ENCODE data around the gene SLC1A1.

Gene SLC1A1

DNA sequence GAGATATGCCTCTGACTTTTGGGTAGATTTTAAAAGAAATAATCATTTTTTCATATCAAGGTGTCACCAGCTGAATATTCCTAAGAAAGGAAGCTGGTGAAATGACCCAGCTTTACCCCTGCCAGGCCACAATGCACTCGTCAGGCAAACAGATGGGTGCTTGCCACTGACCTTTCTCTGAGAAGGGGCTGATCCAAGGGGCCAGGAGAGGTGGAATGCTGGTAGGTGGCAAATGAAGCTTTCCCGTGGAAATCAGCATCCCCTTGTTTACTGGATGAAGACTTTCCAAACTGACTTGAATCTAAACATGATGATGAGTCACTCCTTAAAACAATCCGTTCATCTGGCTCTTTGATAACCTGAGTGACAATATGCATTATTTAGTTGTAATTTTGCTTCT lies 127.5 kb downstream of the SLC1A1 start:
- no peak overlapping the region for H3K27ac ChIP-seq (ENCODE audit: low read depth, low read length)
- H3K4me3 ChIP-seq (ENCODE audit: low read length): no peak overlapping the region
- H3K36me3 ChIP-seq (ENCODE audit: control insufficient read depth, insufficient read depth, low read length): no peaks in the 10 kb centered on the region
- H3K4me1 ChIP-seq (ENCODE audit: control insufficient read depth, insufficient read depth, low read length): no peaks in the 10 kb centered on the region
- no peak overlapping the region for H3K9ac ChIP-seq (ENCODE audit: low read length)
- no peaks in the 10 kb centered on the region for H3K27me3 ChIP-seq (ENCODE audit: control insufficient read depth, insufficient read depth, low read length)

DNA sequence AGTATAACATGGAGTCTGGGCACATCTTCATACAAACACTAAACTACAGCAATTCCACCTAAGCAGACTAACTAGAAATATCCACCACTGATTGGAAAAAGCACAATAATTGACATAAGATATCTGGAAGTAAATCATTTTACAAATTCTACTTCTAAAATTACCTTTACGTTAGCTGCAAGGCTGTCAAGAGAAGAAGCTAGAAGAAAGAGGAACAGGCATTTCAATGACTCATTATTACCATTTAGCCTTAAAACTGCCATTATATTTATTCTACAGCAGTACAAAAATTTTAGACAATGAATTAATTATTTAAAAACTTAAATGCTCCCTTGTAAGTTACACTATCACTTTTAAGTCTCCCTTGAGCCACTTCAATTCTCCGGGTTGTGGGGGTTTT lies 128.4 kb downstream of the SLC1A1 start:
- no peak overlapping the region for H3K27ac ChIP-seq (ENCODE audit: low read depth, low read length)
- no peaks in the 10 kb centered on the region for H3K4me1 ChIP-seq (ENCODE audit: control insufficient read depth, insufficient read depth, low read length)
- no peak overlapping the region for H3K9ac ChIP-seq (ENCODE audit: low read length)
- H3K27me3 ChIP-seq (ENCODE audit: control insufficient read depth, insufficient read depth, low read length): no peaks in the 10 kb centered on the region
- H3K4me3 ChIP-seq (ENCODE audit: low read length): no peak overlapping the region
- no peaks in the 10 kb centered on the region for H3K36me3 ChIP-seq (ENCODE audit: control insufficient read depth, insufficient read depth, low read length)

DNA sequence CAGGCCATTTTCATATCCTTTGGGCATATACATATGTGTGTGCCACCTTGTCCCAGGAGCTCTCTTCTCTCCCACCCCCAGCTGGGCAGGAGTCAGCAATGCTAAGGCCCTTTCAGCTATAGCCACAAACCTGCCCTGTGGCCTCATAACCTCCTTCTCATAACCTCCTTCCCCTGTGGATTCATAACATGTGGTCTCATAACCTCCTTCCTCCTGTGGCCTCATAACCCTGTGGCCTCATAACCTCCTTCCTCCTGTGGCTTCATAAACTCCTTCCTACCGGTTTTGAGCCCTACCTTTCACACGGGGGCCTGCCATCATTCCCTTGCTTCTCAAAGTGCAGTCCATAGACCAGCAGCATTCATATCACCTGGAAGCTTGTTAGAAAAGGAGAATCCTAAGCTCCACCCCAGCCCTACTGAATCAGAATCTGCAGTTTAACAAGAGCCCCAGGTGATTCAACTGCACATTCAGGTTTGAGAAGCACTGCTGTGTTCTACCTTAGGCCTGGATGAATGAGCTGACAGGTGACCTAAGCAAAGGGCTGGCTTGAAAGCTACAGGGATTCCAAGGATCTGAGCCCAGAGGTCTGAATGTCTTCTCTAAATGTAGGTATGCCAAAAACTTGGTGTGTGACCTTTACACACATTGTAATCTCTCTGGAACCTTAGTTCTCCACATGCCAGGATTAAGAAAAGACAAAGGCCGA lies 129.9 kb downstream of the SLC1A1 start:
- Histone ChIP-seq H3K36me3 (ENCODE audit: control insufficient read depth, insufficient read depth, low read length) (no peaks in the 10 kb centered on the region), H3K9ac (ENCODE audit: low read length) (no peak overlapping the region), H3K27me3 (ENCODE audit: control insufficient read depth, insufficient read depth, low read length) (no peaks in the 10 kb centered on the region), H3K4me3 (ENCODE audit: low read length) (no peak overlapping the region), H3K27ac (ENCODE audit: low read depth, low read length) (no peak overlapping the region), H3K4me1 (ENCODE audit: control insufficient read depth, insufficient read depth, low read length) (no peaks in the 10 kb centered on the region)

DNA sequence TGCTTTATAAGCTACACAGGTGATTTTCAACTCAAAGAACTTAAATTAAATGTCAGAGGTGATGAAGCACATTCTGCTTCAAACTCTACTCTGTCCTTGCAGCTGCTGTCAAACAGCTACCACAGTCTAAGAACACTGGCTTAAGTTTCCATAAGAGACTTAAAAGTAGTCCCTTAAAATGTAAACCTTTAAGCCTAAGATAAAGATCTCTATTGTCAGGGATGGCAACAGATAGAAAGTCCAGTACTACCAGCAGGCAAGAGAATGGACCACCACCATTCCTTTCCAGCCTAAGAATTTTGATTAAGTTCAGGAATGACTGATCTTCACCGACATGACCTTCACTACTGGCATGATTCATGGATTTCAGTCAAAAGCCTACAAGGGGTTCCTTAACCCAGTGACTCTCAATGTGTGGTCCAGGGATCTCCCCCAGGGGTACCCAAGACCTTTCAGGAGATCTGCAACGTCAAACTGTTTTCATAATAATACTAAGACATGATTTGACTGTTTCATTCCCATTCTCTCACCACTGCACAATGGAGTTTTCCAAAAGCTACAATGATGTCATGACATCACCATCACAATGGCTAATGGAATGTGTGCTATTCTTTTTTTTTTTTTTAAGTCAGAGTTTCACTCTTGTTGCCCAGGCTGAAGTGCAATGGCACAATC lies 130.8 kb downstream of the SLC1A1 start:
- Histone ChIP-seq H3K4me3 (ENCODE audit: low read length) (no peak overlapping the region), H3K4me1 (ENCODE audit: control insufficient read depth, insufficient read depth, low read length) (no peaks in the 10 kb centered on the region), H3K36me3 (ENCODE audit: control insufficient read depth, insufficient read depth, low read length) (no peaks in the 10 kb centered on the region), H3K9ac (ENCODE audit: low read length) (no peak overlapping the region), H3K27ac (ENCODE audit: low read depth, low read length) (no peak overlapping the region), H3K27me3 (ENCODE audit: control insufficient read depth, insufficient read depth, low read length) (no peaks in the 10 kb centered on the region)

DNA sequence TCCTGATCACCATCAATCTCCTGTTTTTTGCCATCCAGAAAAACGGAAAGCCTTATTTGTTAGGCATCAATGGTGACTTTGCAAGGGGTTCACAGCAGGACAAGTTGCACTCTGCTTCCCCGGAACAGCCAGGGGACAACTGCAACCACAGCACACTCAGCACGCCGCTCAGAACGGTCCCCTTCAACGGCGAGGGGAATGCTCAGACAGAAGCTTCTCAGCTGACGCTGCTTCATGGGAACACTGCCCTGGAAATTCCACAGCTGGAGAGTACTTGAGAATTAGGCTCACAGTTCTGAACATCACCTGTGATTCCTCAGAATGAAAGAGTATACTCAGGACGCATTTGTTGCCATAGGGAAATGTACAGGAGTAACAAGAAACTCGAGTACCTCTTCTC lies 131.7 kb downstream of the SLC1A1 start:
- H3K27ac ChIP-seq (ENCODE audit: low read depth, low read length): no peak overlapping the region
- H3K36me3 ChIP-seq (ENCODE audit: control insufficient read depth, insufficient read depth, low read length): no peaks in the 10 kb centered on the region
- H3K4me3 ChIP-seq (ENCODE audit: low read length): no peak overlapping the region
- H3K9ac ChIP-seq (ENCODE audit: low read length): no peak overlapping the region
- no peaks in the 10 kb centered on the region for H3K4me1 ChIP-seq (ENCODE audit: control insufficient read depth, insufficient read depth, low read length)
- H3K27me3 ChIP-seq (ENCODE audit: control insufficient read depth, insufficient read depth, low read length): no peaks in the 10 kb centered on the region

DNA sequence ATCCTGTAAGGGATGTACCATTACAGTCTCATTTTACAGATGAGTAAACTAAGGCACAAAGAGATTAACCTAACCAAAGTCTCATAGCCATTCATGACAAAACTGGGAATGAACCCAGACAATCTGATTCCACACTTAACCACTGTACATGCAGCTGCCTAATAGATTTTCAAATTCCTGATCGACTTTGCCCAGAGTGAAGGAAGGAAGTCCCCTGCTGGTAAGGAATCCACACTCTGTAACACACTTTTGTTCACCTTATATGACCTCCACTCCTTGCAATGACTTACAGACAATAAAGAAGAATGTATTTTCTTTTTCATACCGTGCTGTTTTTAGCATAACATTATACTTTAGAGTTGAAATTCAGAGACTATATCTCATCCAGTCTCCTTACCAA lies 140.6 kb downstream of the SLC1A1 start:
- Histone ChIP-seq H3K4me1 (ENCODE audit: control insufficient read depth, insufficient read depth, low read length) (no peaks in the 10 kb centered on the region), H3K9ac (ENCODE audit: low read length) (no peak overlapping the region), H3K27ac (ENCODE audit: low read depth, low read length) (no peak overlapping the region), H3K27me3 (ENCODE audit: control insufficient read depth, insufficient read depth, low read length) (no peaks in the 10 kb centered on the region), H3K36me3 (ENCODE audit: control insufficient read depth, insufficient read depth, low read length) (no peaks in the 10 kb centered on the region), H3K4me3 (ENCODE audit: low read length) (no peak overlapping the region)

All from rectal smooth muscle tissue (tissue), 1 donor.